Globus pallidus (tissue), 1 donor: ENCODE measurements around the gene HYPK.

ENCODE experiments used
- DNase-seq: peaks from one replicate; pipeline ENCODE4 v3.0.0-alpha.2; 2015; ENCODE audit warnings: low spot score

HYPK gene

DNA sequence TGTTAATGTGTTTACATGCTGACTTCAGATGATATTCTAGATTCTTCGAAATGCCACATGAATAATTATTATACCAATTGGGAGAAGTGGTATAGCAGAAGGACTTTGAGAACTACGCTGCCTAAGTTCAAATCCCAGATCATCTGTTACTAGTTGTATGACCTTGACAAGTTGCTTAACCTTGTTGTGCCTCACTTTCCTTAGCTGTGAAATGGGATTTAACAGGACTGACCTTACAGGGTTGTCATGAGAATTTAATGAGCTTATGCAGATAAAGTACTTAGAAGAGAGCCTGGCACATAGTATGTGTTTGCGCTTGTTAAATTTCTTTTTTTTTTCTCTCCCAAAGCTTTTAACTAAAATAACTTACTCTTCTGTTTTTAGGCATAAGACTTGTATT lies 50.9 kb downstream of the HYPK start:
- DNase-seq, result no peak

DNA sequence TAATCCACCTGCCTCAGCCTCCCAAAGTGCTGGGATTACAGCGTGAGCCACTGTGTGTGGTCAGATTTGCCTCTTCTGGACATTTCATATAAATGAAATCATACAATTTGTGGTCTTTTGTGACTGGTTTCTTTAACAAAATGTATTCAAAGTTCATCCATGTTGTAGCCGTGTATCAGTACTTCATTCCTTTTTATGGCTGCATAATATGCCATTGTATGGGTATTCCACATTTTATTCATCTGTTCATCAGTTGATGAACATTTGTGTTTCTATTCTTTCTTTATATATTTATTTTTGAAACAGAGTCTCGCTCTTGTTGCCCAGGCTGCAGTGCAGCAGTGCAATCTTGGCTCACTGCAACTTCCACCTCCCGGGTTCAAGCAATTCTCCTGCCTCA lies 52.2 kb downstream of the HYPK start:
- DNase-seq, result no peak
